A549 (cell line): ENCODE data around the gene NDUFB4. TPM values are rescaled to one million over a fixed set of nuclear protein-coding genes. Genes with fewer than 3 reads are reported as not detected.

ENCODE experiments used
- polyA plus RNA-seq, 4 experiments: library from polyadenylated mRNA; depleted of rRNA in 3 of 4; stranded (reverse); fragments of >200 nt; fragmentation: RNase III in 1 of 4; extraction: RNeasy Plus Mini Kit Qiagen cat#74134 plus additional on column Dnase treatment in 1 of 4; gene quantifications; 2 replicates in 3 of 4; 3 replicates in 1 of 4; pipeline ENCODE4 v1.2.3, GENCODE V29; 2011 to 2017

Gene NDUFB4
- polyA plus RNA-seq, 2 of the 4 experiments (the other 2 are of a cell fraction): 239 to 686 TPM

Other genes with a start within 250 kb of the NDUFB4 start
- gene LRRC58, start 247.0 kb upstream of the NDUFB4 start, polyA plus RNA-seq (2011; rRNA removed): 24.1 and 29.9 TPM in 2 replicates
- gene LRRC58, start 247.0 kb upstream of the NDUFB4 start, polyA plus RNA-seq (2017; fragmentation: RNase III; extraction: RNeasy Plus Mini Kit Qiagen cat#74134 plus additional on column Dnase treatment): 13.2 to 15.4 TPM (median 14.8 TPM) in 3 replicates
- gene FSTL1, start 145.3 kb upstream of the NDUFB4 start, polyA plus RNA-seq (2011; rRNA removed): 57.7 and 84.7 TPM in 2 replicates
- 115 to 119 TPM (median 118 TPM) in 3 replicates for gene FSTL1, start 145.3 kb upstream of the NDUFB4 start, polyA plus RNA-seq (2017; fragmentation: RNase III; extraction: RNeasy Plus Mini Kit Qiagen cat#74134 plus additional on column Dnase treatment)
- 101 and 141 TPM in 2 replicates for gene HGD, start 85.9 kb downstream of the NDUFB4 start, polyA plus RNA-seq (2011; rRNA removed)
- gene HGD, start 85.9 kb downstream of the NDUFB4 start, polyA plus RNA-seq (2017; fragmentation: RNase III; extraction: RNeasy Plus Mini Kit Qiagen cat#74134 plus additional on column Dnase treatment): 35.1 to 48.8 TPM (median 46.1 TPM) in 3 replicates
- gene RABL3, start 146.2 kb downstream of the NDUFB4 start, polyA plus RNA-seq (2011; rRNA removed): 14.0 and 17.6 TPM in 2 replicates
- 28.2 to 31.7 TPM (median 29.0 TPM) in 3 replicates for gene RABL3, start 146.2 kb downstream of the NDUFB4 start, polyA plus RNA-seq (2017; fragmentation: RNase III; extraction: RNeasy Plus Mini Kit Qiagen cat#74134 plus additional on column Dnase treatment)
- 20.0 and 26.8 TPM in 2 replicates for gene GTF2E1, start 146.4 kb downstream of the NDUFB4 start, polyA plus RNA-seq (2011; rRNA removed)
- 16.4 to 19.7 TPM (median 18.6 TPM) in 3 replicates for gene GTF2E1, start 146.4 kb downstream of the NDUFB4 start, polyA plus RNA-seq (2017; fragmentation: RNase III; extraction: RNeasy Plus Mini Kit Qiagen cat#74134 plus additional on column Dnase treatment)